ENCODE measurements around the gene MEIS2.

Gene MEIS2

DNA sequence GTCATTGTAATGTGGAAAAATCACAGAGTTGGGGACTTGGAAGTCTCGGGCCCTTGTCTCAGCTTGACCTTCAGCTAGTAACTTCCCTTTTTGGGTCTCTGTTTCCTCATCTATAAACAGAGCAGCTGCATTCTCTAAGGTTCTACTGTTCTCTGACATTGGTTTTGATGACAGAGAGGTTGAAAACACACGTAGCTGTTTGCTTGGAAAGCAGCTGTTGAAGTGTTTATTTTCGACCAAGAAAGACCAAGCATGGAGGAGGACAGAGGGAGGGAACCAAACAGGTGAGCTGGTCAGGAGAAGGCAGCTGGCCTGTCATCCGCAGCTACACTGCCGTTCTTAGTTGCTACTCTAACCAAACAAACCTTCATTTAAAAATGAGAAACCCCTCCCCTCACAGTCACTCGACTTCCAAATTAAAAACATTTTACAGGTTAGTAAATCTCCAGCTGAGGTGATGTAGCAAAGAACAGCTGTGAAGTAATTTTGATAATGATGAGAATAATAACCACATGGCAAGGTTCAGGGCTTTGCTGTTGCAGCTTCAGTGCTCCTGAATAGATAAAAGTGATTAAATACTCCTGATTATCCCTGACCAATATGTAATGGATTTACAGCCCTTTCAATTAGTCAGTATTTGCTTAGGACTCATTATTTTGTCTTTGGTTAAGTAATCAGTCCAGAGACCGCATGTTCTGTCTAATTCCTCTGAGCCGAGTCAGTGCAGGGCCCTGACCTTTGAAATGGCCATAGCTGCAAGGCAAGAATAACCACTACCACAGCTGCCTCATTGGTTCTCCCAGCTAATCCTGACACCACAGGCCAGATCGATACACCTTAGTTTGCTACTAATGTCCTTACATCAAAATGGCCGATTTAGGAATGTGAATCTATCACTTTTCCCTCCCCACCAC lies 65.3 kb downstream of the MEIS2 start:
- peak; percentile 65 for DNase-seq

- no peak for DNase-seq
These were observed 66.0 kb downstream of the MEIS2 start for GRCh38 chr15:37034392-37034791.

GRCh38 chr15:37032091-37032775 lies 68.1 kb downstream of the MEIS2 start:
- DNase-seq: no peak

DNA sequence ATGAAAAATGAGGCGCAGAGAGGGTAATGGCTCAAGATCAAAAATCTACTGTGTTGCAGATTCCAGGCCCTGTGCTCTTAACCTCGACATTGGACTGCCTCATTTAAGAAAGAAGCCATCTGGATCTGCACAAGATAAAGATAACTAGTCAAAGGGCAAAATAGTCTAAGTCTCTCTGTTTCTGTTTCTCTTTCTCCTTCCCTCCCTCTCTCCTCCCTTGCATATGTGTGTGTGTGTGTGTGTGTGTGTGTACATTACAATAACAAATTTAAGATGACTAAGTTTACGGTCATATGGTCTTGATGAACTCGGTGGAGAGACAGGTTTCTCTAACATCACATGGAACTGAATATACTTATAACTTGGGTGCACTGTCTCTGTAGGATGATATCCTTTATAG lies 69.2 kb downstream of the MEIS2 start:
- DNase-seq: peak; percentile 57

DNA sequence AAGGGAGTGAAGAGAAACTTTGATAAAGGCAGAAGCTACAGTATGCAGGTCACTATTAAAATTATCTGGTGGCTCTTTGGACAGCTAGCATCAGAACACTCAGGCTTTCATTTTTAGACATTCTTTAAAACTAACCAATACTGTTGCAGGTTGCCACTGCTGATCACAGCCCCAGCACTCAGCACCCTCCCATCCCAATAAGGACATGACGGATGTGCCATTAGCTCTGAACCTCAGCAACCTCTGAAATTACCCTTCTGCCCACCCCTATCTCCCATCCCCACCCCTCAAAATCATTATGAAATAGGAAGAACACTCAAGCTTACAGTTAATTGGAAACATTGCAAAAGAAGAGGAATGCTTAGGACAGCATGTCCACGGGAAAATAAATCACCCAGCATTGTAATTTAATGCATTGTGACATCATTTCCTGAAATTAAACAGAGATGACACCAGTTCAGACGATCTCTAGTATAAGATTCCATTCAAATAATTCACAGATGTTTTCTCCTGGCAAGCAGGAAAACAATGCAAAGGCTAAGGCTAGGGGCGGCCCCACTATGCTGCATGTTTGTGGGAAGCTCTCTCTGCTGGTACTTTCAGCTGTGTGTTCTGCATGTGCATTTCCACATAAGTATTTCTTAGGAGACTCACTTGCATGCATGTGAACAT lies 71.6 kb downstream of the MEIS2 start:
- peak; percentile 68 for DNase-seq

GRCh38 chr15:37020852-37021251 lies 79.5 kb downstream of the MEIS2 start:
- no peak for DNase-seq

GRCh38 chr15:37019479-37020433 lies 80.6 kb downstream of the MEIS2 start:
- no peak for DNase-seq

- no peak for DNase-seq
These were observed 83.2 kb downstream of the MEIS2 start for GRCh38 chr15:37017031-37017625.

DNA sequence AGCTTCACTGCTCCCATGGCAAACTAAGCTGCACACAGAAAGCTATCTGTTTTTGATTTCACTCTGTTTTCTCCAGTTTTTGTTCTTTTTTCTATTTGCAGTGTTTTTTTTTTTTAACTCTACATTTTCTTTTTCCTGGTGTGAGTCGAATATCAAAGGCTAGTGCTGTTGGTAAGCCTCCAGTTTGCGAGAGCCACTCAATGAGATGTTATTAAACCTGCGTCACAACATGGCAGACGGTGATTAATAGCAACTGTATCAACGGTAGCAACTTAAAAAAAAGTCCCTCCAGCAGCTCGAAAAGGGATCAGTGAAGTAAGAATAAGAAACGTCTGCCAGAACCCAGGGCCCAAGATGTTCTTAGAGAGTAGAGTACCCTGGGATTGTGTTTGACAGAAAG lies 84.1 kb downstream of the MEIS2 start:
- DNase-seq: peak; percentile 24

- no peak for DNase-seq
These were observed 84.9 kb downstream of the MEIS2 start for GRCh38 chr15:37015451-37015850.

- DNase-seq: no peak
These were observed 85.3 kb downstream of the MEIS2 start for GRCh38 chr15:37015035-37015434.

- no peak for DNase-seq
These were observed 85.8 kb downstream of the MEIS2 start for GRCh38 chr15:37014566-37014965.

GRCh38 chr15:37014137-37014536 lies 86.2 kb downstream of the MEIS2 start:
- DNase-seq: no peak

GRCh38 chr15:37010595-37010994 lies 89.8 kb downstream of the MEIS2 start:
- no peak for DNase-seq

DNA sequence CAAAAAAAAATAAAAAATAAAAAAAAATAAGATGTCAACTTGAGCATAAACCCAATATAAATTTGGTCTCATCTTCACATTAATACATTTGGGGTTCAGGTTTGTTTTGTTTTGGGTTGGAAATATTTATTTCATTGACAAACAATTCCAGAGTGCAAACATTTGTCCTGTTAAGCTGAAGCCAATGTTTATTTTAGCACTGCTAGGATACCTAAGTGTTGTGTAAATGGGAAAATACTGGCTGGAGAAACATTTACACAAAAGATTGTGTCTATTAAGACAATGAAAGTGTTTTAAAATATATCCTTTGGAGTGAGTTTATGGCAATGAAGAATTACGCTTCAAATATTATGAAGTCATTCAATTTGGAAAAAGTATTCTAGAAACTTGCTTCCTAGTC lies 91.1 kb downstream of the MEIS2 start:
- no peak for DNase-seq

- no peak for DNase-seq
These were observed 92.1 kb downstream of the MEIS2 start for GRCh38 chr15:37008205-37008604.

GRCh38 chr15:37007301-37007700 lies 93.0 kb downstream of the MEIS2 start:
- DNase-seq: no peak

DNA sequence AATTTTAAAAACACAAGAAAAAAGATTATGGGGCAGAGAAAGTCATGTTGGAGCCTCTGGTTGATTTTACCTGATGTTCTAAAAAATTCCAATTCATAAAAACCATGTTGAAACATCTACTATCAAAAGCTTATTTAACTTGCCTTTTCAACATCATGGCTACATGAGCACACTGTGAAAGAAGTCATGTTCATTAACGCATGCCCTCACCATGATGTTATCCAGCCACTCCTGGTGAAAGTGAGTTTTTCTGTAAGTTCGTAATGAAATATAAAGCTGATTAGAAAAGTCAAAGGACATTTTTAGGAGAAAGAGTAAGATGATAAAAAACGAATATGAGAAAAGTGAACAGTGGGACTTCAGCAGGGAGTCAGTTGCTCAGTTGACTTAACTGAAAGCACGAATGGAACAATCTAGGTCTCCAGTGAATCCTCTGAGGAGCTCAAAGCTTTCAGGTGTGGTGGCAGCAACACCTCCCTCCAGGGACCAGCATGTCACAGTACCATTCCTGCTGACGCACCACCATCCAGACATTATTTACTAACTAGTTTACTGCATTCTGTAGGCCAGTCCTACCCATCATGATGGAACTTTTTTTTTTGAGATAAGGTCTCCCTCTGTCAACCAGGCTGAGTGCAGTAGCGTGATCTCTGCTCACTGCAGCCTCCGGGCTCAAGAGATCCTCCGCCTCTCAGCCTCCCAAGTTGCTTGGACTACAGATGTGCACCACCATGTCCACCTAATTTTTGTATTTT lies 95.2 kb downstream of the MEIS2 start:
- no peak for DNase-seq

DNA sequence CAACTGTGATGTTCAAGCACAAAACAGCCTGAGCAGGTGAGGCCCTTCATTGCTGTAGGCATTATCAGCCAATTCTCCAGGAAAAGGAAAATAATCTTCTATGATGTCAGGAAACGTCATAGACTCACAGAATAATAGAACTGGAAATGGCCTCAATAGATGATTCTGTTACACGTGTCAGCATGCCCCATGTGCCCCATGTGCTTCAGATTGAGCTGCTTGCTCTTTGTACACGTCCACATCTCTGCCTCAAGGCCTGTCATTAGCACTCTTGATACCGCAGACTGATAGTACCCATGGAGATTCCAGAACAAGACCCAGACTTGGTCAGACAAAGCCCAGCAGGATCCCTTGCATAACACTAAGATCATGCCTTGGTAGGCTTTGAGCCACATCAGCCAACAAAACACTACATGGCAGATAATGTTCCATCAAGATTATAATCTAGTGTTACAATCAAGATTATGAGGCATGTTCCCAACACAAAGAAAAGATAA lies 95.9 kb downstream of the MEIS2 start:
- no peak for DNase-seq

- no peak for DNase-seq
These were observed 98.2 kb downstream of the MEIS2 start for GRCh38 chr15:37002041-37002672.

- DNase-seq: no peak
These were observed 98.9 kb downstream of the MEIS2 start for GRCh38 chr15:37001417-37001816.
